GM19438 (cell line): Measurements from ENCODE around the gene UPK1B.

Experiments used
- ATAC-seq: cut with Tn5 transposase; IDR thresholded peaks from one replicate; pipeline ENCODE4 v1.9.1; 2021; ENCODE audit warnings: low read depth; ENCODE audit not compliant: unreplicated experiment

UPK1B gene

DNA sequence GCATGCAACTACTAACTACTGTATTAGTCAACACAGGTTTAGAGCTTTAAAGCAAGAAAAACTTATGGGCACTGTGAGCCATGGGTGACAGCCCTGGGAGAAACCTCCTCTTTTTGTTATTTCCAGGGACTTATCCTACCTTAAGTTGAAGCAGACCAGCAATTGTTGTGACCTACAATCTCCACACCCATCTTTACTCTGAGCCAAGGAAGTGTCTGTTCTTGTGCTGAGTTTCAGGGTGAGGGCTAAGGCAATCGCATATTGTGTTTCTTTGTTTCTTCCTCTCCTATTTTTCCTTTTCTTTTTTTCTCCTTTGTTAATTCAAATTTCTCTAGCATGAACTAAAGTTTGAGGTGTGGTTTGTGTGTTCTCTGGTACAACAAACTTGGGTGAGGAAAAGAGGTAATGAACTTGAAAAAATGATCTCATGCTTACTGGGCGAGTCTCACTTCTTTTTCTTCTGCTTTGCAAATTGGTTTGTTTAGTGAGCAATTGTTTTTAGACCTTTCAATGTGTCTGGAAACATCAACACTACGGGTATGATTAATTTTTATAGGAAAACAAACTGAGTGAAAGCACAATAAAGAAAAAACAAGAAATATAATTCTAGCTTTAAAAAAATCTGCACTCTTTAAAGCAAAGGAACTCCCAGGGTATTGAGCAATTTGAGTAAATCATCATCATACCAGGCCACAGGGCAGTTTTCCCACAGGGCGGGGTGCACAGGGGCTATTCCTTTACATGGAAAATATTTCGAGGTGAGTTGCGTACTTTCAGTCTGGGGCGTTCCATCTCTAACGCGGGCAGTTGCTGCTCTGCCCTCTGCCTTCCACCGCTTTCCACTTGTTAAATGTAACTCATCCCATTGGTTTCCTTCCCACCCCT lies 2.7 kb downstream of the UPK1B start:
- no peak for ATAC-seq

DNA sequence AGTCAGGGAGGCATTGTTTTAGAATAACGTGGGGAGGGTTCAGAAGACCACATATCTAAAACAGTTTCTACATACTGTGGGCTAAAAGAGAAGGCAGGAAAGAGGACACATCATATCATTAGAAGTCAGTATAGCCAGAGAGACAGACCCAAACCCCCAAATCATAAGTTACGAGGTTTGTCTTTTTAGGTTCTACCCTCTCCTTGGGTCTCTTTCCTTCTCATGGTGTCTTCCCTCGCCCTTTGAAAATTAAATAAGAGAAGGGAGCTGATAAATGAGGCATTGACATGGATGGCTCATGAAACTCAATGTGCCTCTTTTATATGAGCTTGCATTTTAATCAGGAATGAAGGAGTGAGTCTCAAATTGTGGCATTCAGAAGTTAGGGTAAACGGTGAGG lies 3.4 kb downstream of the UPK1B start:
- ATAC-seq, result no peak

DNA sequence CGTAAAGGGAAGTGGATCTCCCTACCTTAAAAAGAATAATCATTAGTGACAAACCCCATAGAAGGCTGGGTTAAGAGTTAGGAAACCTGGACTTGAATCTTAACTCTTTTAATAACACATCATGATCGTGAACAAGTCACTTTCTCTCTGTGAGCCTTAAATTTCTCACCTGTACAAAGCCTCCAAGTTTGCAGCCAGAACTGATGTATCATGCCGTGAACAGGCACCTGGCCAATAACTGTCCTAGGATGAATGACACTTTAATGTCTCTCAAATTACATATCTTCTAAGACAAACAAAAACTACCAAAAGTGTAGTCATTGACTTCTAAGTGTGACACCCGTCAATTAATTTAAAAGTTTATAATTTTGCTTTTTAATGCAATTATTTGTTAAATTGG lies 3.9 kb downstream of the UPK1B start:
- no peak for ATAC-seq

DNA sequence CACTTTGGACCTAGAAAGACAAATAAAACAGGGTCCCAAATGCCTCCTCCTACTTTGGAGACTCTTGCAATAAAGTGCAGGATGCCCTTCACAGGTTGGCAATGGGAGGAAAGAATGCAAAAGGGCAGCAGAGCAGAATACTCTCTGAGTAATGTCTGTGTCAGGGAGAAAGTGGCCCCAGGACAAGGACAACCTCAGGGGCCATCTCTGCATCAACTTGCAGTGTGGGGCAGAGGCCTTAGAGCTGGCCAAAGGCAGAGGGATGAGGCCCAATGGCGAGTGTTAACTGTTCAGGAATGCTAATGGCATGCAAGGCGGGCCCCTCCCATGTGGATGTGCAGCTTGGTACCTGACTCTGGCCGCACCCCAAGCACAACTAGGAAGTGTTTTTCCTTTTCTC lies 8.4 kb downstream of the UPK1B start:
- no peak for ATAC-seq

DNA sequence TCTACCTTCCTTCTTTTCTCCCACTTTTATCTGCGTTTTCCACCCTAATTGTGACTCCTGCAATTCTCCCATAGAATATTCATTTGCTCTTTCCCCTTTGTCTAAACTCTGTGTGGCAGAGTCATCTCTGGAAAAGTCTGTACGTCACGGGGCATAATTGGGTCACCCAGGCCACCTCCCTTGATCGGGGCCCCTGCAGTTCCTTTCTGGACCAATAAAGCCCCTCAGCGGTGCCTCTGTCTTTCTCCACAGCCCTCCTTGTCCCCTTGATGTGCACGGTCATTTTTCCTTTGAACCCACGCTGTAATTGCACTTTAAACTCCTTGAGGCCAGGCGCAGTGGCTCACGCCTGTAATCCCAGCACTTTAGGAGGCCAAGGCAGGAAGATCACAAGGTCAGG lies 10.7 kb downstream of the UPK1B start:
- ATAC-seq, result no peak

DNA sequence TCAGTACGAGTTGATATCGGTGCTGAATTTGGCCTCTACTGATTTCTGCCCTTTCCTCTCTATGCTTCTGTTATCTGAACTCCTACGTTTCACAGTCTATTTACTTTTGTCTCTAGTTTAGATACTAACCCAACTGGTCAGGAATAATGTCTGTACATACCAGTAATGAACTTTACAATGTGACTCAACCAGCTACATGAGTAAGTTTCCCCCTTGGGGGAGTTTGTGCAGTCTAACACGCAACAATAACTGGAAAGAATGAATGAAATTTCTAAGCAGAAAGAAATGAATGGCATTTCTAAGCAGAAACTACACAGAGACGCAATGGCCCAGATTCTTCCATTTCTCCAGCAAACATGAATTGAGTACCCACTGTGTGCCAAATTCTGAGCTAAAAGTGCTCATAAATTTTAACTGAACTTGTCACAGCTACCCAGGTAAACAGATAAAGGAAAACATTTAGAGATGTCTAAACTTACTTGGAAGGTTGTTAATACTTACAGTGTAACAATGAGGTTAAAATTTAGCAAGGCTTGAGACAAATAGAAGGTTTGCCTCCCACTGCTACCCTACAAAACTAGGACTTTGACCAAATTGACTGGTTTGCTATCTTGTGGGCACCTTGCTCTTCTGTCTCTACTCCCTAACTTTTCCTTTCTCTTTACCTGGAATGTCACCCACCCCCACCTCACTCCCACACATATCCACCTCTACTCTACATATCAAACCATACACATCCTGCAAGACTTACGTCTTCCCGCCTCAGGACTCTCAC lies 11.6 kb downstream of the UPK1B start:
- no peak for ATAC-seq

DNA sequence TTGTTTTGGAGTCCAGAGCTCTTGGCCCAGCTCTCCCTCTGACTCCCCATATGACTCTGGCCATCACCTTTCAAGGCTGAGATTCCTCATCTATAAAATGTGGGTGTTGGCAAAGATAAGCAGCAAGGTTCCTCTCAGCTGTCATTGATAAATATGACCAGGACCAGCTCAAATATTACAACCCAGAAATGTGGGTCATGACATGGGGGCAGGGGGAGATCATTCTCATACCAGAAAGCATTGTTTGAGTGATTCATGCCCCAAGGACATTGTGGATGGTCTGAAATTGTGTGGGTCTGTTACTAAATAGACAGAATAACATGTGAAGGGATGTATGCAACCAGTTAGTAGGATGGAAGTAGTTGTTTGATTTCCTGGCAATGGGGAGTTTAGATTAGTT lies 13.9 kb downstream of the UPK1B start:
- no peak for ATAC-seq

DNA sequence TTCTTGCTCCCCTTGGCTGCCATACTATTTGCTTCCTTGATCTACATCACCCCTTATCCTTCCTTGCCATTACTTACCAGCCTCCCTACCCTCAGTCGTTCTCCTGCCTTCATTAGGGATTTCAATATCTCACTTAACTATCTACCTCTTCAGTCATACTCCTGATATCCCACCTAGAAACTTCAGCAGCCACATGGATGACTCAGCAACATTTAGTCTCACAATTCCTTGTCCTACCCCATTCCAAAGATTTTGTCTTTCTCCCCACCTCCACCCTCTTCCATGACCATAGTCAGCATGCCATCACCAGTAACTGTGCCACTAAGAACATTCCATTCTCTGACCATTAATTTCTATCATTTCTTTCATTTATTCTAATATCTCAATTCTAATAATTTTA lies 18.4 kb downstream of the UPK1B start:
- no peak for ATAC-seq

DNA sequence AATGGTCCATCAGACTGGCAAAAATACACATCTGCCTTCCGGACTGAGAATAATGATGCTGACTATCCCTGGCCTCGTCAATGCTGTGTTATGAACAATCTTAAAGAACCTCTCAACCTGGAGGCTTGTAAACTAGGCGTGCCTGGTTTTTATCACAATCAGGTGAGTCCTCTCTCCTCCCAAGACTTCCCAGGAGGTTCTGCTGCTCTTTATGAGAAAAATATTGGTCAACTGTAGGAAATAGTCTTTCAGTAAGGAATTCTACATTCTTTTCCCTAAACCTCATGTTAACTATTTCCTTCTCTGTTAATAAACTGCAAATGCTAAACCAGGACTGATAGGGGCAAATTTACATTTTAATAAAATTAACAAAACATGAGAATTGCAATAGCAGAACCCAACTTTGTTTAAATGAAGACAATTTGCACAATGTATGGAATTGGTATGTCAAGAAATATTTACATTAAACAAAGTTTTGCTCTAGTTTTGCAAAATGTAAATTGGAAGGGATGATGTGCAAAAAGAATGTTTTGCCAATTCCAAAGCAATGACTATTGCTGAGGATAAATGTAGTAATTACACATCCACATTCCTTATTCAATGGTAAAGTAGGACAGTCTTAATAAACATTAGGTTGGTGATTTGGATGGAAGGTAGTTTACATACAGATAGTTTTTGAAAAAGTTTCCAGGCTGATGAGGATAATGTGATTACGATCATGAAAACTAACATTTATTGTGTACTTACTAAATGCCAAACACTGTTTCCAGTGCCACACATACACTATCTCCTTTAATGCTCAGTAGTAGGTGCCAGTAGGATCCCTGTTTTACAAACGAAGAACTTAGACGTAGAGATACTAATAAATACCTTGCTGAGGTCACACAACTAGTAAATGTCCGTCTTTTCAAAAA lies 21.1 kb downstream of the UPK1B start:
- ATAC-seq, result no peak

DNA sequence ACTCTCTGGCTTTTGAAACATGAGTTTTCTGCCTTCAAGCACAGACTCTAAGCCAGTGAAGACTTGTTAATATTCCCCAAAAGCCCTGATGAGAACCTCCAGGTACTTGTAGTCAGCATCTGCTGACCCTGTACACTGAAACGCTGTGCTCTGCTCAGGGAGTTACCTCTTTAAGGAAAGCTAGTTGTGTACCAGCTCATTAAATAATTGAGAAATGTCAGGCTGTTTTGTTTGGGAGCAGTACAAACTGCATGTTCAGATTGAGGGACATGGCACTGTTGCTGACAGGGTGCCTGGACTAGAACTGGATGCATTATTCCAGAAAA lies 21.7 kb downstream of the UPK1B start:
- ATAC-seq, result no peak

DNA sequence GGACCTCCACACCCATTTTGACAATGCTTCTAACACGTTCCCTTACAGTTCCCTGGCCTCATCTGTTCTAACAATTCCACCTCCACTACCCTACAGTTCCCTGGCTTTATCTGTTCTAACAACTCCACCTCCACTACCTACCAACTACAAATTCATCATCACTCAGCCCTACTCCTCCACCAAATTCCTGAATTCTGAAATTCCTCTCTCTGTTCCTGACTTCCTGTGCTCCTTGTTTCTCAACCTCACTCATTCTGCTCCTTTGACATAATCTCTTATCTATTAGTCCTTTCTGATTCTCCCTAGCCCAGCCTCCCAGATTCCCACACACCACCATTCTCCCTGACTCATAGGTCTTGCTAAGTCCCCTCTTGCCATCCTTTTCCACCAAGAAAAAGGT lies 22.5 kb downstream of the UPK1B start:
- ATAC-seq, result no peak

DNA sequence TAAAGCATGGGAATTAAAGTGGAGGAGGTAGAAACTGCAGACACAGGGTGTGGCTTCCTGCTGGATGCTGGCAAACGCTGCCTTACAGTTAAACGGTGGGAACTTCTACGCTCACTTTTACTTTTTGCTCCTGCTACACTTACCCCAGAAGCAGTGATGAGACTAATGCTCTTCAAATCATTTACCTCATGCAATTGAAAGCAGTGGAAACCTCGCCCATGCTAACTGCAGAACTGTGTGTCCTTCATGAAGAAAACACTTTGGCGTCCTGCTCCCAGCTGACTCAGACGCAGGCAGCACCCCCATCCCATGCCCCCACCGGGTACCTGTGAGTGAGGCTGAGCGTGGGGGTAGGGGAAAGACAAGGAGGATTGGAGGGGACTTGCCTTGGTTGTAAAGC lies 31.8 kb downstream of the UPK1B start:
- ATAC-seq, result no peak

DNA sequence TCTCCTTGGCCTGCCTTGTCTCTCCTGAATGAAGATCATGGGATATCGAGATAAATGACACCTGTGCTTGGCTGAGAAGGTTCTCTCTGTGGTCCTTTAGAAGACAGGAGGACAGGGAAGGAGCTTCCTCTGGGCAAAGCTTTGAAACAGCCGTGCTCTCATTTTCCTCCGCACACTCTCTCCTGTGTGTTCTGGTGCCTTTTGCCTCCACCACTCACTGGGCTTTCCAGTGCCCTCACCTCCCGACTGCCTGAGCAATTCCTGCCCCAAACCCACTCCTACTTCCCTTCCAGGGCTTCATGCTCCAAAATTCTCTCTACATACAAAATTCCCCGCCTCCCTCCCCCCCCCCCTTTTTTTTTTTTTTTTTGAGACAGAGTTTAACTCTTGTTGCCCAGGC lies 32.3 kb downstream of the UPK1B start:
- no peak for ATAC-seq

DNA sequence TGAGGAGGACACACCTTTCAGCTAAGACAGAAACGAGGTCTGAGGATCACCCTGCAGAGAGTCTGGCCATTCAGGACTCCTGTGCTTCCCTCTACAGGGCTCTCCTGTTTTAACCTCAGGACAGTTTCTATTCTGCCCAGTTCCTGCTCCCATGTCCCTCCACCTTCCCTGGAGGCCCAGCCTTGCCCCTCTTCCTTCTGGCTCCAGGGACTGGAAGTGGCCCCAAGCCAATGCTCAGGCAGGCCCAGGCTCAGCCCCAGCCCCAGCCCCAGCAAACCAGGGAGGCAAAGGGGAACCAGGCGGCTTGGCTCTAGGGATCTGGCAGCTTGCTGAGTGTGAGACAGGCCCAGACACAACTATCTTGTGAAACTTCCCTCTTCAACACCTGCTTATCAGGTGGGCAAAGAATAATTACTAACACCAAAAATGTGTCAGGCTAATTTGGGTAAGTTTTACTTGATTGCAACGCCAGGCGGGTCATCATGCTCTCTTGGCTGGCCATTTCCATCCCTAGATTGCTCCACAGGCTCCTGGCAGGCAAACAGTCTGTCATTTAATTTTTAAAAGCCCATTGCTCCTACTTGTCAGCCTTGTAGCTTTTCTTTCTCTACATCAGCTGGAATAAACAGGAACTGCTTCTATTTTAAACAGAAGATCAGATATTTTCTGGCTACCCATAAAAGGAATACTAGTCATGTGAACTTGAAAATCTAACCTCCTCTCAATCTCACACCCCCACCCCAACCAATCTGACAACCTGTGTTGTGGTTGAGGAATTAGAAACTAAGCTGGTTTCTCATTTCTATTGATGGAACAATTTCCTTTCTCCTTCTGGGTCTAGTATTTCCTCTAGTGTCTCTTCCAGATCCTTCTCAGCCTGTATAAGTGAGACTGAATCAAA lies 33.5 kb downstream of the UPK1B start:
- no peak for ATAC-seq

DNA sequence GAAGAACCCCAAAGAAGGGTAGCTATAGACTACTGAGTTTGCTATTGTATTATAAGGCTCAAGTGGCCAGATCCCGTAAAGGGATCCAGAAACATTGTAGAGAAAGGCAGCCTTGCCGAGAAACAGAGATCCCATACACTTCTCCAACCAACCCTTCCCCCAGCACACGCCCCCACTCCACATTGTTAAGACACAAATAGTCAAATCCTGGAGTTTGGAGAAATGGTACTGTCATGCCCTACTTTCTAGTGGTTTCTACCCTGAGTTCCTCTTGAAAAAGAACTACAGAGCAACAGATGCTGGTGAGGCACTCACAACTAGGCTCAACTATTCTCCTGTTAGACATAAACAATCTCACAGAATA lies 34.1 kb downstream of the UPK1B start:
- ATAC-seq, result no peak

DNA sequence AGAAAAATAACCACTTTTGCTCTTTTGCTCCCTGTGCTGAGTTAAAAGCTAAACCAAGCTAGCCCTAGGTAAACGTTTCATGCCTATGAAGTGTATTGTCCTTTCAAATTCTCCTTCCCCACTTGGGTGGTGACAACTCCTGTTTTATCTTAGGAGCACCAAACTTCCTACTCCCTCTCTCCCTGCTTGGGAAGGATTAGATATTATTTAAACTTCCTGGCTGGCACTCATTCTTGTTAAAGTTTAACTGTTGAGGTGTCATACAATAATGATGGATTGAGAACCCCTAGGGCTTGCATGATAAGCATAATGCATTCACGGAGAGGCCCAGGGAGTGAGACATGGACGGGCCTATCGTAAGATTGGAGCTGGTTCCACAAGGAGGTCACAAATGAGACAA lies 37.8 kb downstream of the UPK1B start:
- ATAC-seq, result no peak

DNA sequence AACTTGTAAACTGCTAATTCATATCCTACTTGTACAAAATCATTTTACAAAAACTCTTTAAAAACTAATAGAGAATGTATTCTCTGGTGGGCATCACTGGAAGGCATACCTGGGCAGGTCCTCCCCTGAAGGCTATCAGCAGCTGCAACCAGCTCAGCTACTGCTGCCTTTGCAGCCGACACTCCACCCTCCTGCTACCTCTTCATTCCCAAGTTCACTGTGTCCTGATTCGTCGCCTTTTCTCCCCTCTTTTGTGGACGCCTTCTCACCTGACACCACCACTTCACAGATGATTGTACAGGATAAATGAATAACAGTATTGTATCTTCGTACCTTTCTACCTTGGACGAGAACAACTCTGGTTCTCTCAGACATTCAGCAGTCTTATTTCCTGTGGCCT lies 38.4 kb downstream of the UPK1B start:
- no peak for ATAC-seq

DNA sequence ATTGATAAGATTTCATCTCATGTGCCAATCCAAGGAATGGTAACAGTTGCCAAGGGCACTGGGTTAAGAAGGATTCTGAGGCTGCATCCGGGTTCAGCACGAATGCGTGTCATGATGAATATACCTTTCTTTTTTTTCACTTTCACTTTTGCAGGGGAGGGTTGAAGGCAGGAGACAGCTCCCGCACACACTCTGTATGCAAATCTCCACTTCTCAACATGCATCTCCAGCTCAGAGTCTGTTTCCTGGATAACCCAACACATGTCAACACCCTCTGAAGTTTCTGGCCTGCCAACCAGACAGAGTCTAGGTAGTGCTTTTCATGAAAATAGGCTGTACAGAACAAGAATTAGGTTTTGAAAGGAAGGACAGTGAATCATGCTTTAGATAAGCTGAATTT lies 45.7 kb downstream of the UPK1B start:
- ATAC-seq, result peak; percentile 87

DNA sequence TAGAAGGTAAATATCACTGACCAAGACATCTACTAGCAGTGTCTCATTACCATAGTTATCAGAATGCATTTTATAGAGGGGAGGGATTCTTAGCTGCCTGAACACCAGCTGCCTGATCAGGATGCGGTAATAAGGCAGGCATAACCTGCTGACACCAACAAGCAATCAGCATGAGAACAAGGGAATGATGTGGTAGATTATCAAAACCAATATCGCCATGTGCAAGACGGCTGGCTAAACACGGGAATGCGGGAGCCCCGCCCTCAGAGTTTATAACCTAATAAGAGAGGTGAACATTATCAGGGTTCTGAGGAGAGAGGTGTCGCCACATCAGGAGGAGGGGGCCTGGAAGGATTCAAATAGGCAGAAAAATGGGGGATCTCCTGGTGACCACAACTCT lies 46.8 kb downstream of the UPK1B start:
- ATAC-seq, result no peak

DNA sequence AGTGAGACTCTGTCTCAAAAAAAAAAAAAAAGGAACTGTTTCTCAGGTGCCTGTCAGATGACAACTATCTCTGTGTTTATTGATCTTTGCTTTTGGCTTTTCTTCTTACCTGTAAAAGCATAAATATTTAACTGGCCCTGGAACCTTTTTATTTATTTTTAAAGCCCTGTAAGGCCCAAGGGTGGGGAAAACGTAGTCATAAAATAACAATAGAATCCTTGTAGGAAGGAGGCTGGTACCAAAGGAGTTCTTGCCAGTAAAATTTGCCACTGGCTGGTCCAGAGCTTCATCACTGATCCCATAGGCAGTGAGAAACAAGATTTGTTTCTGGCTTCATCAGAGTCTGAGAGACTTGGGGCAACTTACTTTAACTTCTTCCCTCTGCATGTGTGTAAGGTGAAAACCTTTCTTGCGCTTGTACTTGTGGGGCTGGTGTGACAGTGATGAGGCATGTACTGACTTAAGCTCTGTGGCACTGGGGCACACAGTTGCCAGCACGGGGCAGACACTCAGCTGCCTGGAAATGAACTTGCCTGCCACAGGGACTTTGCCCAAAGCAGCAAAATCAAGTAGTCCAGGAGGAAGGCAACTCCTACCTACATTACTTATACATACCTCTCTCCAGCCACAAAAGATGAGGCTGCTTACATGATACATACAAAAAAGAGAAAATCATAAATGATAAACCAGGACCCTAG lies 47.7 kb downstream of the UPK1B start:
- ATAC-seq, result no peak
